Embryonic facial prominence (tissue), 1 donor: ENCODE data around the gene PYGM.

Experiments
- DNase-seq: peaks from one replicate; pipeline ENCODE4 v3.0.0-alpha.2; 2016; ENCODE audit errors: extremely low spot score

The PYGM gene

GRCh38 chr11:64735725-64736259 is 24.0 kb downstream of the PYGM start:
- no peak for DNase-seq

DNA sequence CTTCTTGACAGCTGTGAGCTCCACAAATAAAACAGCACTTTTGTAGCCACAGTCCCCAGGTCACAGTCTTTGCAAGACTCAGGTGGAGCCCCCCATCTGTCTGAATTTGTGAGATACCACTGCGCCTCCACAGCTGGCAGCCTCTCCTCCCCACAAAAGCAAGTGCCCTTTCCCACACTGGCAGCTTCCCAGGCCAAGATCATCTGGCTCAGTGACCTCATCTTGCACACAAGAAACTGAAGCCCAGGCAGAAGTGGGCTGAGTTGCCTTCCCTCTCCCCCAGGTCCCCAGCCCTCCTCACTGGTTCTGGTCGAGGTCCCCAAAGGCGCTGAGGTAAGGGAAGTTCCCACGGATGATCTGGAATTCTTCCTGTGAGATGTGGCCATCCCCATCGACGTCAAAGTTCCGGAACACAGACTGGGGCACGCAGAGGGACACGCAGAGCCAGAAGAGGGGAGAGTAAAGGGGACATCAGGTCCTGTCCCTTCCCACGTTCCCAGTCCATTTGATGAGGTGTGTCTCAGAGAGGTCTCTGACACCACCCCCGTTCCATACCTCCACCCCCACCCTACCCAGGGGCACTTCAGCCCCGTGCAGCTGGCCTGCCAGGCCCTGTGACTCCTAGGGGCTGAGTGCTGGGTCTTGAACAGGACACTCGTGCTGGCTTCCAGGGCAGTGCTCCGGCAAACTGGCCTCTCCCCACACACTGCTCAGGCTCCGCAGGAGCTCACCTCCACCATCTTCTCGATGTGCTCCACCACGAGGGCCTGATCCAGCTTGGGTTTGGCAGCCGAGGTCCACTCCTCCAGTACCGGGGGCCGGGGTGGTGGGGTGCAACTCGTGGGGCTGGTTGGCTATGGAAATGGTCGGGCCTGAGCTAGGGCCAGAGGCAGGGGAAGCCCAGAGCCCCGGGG is 24.7 kb downstream of the PYGM start:
- no peak for DNase-seq

- no peak for DNase-seq
Observed at GRCh38 chr11:64731601-64732000, 28.2 kb downstream of the PYGM start.

- DNase-seq: no peak
Observed at GRCh38 chr11:64729851-64730382, 29.9 kb downstream of the PYGM start.

DNA sequence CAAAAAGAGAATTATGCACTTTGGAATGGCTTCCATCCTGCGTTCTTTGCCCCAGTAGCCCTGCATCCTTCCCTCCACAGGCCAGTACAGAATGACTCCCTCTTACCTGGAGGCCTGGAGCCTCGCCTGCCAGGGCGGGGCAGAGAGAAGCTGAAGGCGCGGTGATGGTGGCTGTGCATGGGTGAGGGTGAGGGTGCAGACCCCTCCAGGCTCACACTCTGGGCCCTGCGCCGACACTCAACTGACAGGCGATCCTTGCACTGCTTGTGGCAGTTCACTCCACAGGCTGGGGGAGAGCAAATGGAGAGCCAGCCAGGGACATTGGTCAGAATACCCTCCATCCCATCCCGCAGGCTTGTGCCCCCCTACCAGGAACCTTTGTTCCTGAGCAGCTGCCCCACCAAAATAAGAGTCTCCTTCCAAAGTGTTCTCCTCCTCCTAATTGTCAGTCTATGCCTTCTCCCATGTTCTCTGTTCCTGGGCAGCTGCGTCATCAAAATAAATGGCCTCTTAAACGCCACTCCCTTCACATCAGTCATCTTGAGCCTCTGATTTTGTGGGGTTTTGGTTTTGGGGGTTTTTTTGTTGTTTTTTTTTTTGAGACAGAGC is 30.9 kb downstream of the PYGM start:
- no peak for DNase-seq

GRCh38 chr11:64726867-64727530 is 32.8 kb downstream of the PYGM start:
- no peak for DNase-seq

GRCh38 chr11:64726211-64726641 is 33.5 kb downstream of the PYGM start:
- no peak for DNase-seq

GRCh38 chr11:64724863-64725532 is 34.8 kb downstream of the PYGM start:
- DNase-seq: no peak

DNA sequence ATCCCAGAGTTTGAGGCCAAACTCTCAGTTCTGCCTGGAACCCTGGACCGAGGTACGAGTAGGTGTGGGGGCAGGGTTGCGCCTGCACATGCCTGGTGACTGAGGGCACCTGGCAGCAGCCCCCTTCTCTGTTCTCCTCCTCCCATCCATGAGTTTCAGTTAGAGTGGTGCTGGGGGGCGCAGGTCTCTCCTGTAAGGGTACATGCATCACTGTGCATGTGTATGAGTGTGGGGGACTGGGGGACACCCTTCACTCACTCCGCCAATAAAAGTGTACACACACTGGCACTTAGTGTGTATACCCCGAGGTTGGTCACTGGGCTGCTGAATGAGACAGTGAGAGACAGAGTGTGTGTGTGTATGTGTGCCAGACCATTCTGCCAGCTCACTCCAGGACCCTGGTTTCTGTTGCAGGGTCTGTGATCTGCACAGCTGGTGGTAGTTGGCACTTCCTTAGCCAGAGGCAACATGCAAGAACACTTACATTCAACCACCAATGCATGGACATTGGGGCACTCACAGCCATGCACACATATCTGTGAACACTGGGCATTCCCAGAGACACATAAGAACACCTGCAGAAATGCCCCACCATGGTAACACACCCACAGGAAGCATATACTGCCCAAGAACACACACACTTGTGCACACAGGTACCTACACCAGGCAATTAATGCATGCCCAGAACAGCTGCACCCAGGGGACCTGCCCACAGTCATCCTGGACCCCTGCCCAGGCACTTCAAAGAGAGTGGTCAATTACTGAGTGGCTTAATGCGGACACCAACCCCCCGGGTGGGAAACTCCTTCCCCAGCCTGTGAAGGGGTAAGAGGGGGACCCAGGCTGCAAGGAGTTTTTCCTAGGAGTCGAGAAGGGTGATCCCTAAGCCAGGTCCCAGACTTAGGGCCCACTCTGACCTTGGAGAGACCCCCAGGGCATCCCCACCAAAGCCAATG is 35.6 kb downstream of the PYGM start:
- no peak for DNase-seq

DNA sequence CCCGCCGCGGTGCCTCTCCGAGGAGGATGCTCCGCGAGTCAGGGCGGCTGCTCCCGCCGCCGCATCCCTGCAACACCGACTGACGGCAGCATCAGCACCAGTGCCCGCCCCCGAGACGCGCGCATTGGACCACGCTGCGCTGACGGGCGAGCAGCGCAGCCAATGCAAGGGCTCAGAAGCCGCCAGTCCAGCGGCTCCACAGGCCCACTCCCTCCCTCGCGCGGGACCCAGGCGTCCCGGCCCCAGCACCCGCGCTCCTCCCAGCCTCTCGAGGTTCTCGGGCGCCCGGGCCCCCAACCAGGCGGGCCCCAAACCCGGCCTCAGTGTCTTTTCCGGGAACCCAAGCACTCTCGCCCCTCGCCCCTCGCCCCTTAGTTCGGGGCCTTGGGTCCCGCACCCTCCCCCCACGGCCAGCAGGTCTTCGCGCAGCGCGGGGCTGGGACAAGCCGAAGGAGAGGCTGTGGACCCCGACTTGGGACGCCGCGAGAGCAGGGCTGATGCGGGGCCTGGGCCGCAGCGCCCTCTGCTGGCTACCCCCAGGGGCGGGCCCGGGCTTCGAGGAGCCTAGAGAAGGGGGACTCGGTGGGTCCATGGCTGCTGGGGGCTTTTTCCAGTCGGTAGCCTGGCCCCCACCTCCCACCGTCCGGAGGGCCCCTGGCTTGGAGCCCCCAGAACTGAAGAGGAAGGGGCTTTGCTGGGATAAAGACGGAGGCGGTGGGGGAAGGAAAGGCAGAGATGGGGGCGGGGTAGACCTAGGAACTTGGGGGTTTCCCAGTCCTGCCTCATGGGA is 36.5 kb downstream of the PYGM start, which contains the start of gene NRXN2:
NRXN2 (minus strand) TSS at position 81 of the 790 bp plus-strand sequence. CDS start 9,498 bp downstream, outside the sequence.
- DNase-seq: peak; percentile 46

GRCh38 chr11:64722141-64723065 is 37.4 kb downstream of the PYGM start:
- no peak for DNase-seq

GRCh38 chr11:64721359-64721699 is 38.4 kb downstream of the PYGM start:
- no peak for DNase-seq

DNA sequence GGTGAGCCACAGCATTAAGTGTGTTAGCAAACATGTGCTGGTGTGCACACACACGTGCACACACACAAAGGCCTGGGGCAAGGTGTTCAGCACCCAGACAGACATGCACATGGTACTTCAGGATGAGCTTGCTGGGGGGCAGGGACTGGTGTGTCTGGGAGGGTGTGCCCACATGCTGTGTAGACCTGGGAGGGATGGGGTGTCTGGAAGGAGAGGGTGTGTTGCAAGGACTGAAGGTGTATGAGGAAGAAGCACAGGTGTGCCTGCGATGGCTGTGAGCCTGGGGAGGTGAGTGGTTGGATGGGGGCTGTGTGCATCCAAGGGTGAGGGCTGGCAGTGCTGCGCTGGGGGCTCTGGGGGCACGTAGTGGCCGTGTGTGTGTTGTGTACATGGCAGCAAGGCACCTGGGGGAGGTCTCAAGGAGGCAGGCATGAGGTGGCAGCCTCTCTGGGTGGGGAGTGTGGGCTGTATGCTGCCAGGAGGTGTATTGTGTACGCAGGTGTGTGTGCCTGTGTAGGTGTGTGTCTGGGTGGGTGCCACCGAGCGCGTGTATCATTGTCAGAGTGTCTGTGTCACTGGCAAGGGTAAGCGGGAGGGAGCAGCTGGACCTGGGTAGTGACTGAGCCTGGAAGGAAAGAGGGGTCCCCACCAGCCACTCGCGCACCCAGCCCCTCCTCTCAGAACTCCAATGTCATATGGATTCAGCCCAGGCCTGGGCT is 39.0 kb downstream of the PYGM start:
- no peak for DNase-seq

DNA sequence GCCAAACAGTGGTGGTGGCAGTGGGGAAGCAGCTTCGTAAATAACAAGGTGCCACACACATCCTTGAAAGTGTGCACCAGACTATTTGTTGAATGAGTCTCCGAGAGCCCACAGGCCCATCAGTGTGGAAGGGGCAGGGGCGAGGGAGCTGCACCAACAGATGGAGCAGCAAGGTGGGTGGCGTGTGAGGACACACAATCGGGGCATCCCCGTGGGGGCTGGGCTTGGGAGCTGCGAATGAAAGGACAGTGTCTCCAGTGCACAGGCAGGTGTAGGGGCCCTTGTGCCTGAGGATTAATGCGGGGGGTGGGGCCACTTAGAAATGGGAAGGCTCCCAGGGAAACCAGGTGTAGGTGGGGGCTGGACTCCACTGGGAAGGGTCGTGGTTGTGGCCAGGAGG is 39.6 kb downstream of the PYGM start:
- no peak for DNase-seq

DNA sequence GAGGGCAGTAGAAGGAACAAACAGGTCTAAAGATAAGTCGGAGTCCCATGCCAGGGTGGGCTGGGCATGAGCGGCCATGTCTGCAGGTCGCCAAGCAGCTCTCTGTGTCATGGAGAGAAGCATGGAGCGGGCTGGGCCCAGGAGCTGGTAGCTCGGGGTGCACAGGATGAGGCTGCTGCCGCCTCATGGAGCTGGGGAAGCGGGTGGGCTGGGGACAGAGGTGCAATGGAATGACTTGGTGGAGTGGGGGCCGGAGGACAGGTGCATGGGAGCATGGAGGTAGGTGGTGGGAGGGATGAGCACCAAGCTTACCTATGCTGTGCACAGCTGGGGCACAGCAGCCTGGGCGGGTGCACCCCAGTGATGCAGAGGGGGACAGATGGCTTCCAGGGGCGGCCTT is 40.4 kb downstream of the PYGM start:
- no peak for DNase-seq

- no peak for DNase-seq
Observed at GRCh38 chr11:64718780-64719124, 41.0 kb downstream of the PYGM start.

GRCh38 chr11:64718084-64718779 is 41.5 kb downstream of the PYGM start:
- DNase-seq: no peak
